Stimulated activated CD4-positive, alpha-beta T cell treated with anti-CD3 and anti-CD28 coated beads, Interleukin-4, amount 100 ng/mL, for 1 hour (primary cell): ENCODE results near the gene ZNF385B.
"Not testable (repeated sequence)": the region's sequence is repeated elsewhere in the genome, so short reads cannot be mapped to it uniquely, and the experiment has no call there.

ENCODE experiments used
- DNase-seq: peaks from one replicate; pipeline ENCODE4 v3.0.0-alpha.2; 2020

The ZNF385B gene

DNA sequence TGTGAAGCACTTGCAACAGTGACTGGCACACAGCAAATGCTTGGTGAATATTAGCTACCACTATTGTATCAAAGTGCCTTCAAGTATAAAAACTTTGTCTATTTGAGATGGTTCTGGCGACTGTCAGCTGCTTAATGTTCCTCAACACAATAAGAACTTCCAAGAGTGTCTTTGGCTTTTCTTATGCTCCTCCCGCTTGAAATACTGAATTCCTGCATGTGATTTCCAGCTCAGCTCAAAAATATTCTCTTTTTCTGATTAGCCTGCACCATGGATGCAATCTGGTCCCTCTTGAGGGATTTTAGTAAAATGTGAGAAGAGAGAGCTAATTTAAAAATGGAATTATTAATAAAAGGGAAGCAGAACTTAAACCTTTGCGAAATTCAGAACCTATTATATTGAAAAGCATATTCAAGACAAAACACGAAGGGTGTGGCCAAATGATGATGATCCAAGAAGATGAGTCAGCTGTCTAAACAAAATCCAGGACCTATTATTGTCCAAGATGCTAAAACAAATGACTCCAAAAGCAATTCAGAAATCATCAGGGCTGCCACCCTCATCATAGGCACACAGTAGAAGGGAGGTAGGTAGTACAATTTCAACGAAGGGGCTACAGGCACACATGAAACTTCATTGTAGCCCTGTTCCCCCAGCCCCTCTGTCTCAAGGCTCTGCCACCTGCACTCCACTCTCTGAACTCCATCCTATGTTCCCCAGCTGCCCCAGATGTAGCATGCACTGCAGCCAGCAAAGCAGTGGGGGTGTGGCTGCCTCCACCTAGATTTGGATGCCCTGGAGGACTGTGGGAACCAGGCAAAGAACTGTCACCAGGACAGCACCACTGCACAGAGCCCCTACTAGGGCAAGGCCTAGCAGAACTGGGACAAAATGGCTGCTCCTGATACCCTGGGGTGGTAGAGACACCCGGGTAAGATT, 190.1 kb downstream of the ZNF385B start:
- DNase-seq: no peak

DNA sequence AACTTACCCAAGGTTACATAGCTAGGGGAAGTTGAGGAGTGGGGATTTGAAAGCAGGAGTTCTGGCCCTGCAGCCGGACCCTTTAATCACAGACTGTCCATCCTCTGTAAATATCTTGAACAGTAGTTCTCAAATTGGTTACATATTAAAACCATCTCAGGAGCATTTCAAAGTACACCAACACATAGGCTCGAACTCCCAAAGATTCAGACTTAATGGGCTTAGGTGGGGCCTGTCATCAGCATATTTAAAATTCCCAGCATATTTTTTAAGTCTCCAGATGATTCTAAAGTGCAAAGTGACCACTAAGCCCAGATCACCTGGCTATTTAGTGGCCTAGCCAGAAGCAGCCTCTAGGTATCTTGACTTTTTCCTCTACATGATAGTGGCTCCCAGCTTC, 192.2 kb downstream of the ZNF385B start:
- no peak for DNase-seq

DNA sequence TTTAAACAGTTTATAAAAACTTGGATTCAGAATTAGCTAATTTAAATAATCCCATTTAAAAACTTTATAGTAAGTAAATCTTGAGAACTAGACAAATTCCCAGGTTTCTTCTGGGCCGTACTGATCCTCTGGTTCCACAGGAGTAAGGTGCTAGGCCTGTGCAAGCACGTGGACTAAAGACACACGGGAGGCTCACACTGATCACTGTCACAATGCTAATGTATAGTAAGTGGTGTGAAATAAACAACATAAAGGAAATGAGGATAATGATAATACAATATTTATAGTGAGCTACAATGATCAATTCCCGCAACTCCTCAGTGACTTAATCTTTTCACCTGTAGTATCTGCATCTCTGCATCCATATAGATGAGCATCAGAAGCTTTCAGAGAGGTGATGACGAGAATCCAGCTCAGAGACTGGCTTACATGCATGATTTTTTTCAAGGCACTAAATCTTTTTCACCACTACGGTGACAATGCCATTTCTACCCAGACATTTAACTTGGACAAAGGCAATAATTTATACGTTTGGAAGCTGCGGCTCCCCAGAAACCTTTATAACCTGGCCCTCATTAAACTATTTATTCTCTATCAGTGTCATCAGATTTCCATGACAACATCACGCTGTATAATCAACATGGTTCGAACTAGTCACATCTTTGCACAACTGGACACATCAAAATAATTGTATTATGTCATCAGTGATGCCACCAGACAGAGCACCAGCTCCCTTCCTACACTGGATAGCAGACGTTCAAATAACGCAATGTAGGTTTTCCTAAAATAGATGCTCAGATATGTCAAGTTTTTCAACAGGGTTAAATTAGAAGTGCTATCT, 196.2 kb downstream of the ZNF385B start:
- no peak for DNase-seq

DNA sequence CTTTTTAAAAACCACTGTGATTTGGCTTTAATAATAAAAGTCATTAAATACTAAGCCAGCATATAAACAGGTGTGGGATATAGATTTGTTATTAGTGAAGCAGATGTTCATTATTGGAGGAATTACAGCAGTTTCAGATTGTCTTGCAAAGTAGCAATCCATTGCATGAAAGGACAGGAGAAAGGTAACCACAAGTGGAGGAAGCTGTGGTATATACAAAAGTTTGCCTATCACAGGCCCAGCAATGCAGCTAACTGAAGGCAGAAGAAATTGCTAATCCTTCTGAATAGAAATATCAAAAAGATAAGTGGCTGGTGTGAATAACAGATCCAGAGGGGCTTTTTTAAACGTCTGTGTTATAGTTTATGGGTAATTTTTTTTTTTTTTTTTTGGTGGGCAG, 199.4 kb downstream of the ZNF385B start:
- DNase-seq: no peak

DNA sequence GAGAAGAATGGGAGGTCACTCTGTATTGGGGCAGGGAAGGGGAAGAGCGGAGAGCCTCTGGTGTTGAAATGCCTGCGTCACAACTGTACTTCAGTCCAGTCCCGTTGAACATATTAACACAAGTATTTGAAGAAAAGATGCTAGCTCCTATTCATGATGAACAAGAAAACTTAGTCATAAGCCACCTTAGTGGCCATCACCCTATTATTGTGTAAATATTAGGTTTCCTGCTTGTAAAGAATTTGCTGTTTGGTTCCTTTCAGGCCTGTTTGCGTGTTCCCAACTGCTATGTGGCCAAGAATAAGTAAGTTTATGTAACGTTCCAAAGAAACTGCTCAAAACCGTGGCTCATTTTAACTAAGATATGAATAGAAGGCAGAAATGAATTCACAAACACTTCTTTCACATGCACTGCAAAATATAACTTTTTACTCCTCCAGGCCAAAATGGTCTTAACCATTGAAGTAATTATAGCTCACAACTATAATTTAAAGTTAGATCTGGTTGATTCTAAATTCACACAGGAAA, 204.3 kb downstream of the ZNF385B start:
- no peak for DNase-seq

DNA sequence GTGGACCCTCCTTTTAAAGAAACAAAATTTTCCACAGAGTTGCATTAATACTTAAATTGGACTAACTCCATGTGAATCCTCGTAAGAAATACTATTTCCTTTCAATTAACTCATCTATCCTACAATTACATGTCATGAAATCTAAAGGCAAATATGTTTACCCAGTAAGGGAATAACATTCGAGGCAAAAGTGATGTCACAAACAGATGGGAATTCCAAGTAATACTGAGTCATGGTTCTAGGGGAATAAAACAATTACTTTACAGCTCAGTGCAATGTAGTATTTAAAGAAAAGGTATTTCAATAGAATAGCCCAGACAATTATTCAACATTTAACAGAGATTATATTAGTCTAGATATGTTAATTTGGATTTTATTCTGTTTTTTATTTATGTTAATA, 205.8 kb downstream of the ZNF385B start:
- no peak for DNase-seq

DNA sequence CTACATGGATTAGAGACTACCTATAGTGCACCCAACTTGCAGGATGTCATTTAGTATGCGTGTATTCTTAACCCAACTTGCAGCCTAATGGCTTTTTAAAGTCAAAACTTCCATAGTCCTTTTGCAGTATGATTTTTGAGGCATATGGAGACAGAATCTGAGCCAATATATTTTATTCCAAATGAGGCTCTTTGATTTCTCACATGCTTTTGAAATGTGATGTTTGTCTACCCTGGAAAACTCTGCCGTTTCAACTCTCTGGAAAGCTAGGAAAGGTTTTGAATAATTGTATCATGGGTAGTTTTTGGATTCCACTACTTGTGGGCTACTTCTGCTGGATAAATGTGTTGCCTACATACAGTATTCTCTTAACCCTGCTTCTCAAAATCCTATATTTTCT, 206.6 kb downstream of the ZNF385B start:
- DNase-seq: no peak

DNA sequence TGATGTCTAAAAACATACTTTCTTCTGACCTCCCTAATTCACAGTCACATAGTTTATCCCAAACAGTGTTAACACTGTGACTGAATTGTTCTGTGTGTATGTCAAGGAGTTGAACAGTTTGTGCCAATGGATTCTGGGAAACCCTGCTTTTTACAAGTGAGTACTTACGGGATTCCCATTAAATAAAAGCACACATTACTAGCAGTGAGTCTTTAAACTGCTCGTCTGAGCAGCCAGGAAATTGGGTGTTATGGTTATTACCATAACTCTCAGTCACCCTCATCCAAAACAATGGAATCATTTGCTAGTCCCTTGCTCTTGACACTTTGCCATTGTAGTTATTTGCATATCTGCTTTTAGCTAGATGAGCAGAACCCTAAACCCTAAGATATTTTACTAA, 209.1 kb downstream of the ZNF385B start:
- DNase-seq: no peak

DNA sequence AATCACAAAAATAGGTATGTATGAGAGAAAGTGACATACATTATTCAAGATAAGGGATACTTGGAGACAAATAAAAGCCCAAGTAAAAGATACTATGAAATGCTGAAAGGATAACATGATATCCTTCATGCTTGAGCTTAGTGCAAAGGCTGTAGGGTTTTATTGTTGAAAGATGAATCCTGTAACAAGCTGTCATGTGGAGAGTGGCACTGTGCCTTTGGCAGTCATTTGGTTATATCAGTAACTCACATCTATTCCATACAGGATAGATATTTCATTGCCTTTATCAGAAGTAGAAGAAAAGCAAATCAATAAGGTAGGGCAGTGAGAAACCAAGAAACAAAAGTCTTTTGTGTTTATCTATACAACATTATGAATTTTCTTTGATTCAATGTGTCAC, 211.0 kb downstream of the ZNF385B start:
- no peak for DNase-seq

DNA sequence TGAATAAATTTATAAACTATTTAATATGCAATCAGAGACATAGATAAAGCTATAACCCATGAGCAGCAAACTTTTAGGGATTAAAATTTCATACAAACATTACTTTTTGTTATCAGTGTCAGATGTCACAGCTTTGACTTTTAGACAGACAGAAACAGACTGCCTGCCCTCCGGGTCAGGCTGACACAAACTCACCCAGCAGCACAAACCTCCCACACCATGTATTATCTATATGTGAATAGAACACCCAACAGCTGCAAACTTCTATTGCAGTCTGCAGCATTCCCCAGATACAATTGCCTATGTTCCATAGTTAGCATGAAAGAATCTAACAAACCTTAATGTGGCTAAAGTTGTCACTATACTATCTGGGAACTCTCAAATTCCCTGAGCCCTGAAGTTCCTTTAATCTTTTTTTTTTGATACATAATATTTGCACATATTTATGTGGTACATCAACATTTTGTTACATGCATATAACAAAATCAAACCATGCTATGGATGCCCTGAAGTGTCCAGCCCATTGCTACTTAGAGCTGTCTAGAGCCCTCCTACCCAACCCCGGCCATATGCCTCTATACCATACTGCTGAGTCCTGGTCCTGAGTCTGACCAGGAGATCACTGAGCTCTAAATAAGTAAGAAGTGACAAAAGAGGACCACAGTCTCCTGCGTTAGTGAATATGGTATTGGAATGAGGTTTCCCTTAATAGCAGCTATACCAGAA, 214.4 kb downstream of the ZNF385B start:
- DNase-seq: no peak

DNA sequence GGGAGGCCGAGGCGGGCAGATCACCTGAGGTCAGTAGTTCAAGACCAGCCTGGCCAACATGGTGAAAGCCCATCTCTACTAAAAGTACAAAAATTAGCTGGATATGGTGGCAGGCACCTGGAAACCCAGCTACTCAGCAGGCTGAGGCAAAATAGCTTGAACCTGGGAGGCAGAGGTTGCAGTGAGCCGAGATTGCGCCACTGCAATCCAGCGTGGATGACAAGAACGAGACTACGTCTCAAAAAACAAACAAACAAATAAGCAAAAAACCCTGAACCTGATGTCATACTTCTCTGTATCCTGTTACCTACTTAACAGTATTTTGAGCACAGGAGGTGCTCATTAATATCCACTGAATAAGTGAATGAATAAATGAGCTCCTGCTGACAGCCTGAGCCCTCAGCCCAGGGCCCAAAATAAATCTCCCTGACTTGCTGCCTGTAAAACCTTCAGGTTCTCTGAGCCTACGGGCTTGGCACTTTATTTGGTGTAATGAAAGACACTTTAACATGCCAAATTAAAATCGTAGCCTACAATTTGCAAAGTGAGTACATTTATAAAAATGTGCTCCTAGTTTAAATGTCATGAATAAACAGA, 215.1 kb downstream of the ZNF385B start:
- no peak for DNase-seq

DNA sequence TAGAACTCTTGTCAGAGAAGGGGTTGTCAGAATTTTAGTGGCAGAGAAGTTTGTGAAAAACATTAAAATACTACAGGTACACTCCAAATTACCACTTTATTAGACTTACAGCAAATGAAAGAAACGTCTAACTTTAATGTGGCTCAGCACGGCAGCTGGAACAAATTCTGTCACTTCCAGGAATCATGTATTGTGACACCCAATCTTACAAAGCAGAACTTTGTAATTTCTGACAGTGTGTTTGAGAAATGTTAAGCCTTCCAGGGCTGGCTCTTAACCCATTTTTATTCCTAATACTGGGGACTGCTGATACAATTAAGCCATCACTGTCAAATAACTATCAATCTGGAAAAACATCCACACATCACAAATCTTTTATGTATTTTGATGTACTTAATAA, 216.4 kb downstream of the ZNF385B start:
- no peak for DNase-seq

DNA sequence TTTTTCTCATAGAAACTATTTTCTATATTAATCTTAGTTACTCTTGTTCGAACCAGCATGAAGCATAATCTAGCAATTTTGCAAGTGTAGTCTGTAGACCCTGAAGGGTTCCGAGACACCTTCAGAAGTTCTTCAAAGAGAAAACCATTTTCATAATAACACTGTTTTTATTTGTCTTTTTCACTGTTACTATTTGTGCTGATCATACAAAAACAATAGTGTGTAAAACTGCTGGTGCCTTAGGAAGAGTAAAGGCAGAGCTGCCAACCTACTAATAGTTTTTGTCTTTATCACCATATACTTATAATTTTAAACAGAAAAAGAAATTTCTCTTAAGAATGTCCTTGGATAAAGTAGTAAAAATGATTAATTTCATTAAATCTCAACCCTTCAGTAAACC, 218.9 kb downstream of the ZNF385B start:
- DNase-seq: no peak

DNA sequence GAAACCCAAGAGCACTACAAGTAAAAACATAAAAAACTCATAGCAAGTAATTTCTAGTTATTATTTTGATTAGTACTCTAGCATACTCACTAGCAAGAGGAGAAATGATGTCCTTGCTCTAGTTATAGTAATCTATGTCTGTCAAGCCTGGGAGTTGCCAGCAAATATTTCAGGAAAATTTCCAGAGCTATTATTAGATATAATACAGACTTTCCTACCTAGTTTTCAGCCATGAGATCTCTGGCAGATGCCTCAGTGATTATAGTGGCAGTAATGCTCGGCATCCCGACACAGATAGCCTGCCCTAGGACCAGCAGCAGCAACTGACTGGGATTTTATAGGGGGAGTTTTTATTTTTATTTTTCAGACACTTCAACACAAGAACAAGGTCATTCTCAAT, 224.4 kb downstream of the ZNF385B start:
- DNase-seq: no peak

DNA sequence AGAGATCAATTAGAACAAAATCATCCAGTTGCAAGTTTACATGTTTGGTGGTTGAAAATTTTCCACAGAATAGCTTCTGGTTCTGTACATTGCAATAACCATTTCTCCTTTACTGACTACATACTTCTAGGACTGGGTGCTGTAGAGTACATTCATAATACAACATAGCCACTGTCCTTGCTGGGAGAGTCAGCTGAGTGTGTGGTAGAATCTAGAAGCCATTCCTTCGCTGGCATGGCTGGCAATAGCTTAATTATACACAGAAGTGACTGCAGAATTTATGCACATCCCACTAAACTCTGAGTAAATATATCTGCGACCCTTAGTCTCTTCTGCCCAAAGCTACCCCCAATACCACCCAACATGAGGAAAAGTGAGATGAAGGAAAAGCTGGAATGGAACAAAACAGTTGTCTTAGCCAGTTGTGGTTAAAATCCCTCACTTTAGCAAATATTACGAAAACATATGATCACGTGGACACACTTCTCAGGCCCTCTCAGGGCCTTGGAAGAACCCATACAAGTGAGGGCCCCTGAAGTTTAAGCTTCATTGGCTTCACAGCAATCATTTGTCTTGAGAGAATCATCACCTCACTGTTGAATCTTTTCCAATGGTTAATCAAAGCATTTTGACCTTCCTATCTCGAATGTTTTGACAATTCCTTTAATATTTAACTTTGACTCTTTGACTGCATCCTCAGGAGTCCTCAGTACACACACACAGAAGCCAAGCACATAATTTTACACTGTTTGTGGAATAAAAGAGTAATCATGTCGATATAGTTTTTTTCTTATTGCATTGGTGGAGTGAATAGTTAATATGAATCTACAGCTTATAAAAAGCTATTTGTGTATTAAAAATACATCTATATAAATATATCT, 225.1 kb downstream of the ZNF385B start:
- DNase-seq: no peak

DNA sequence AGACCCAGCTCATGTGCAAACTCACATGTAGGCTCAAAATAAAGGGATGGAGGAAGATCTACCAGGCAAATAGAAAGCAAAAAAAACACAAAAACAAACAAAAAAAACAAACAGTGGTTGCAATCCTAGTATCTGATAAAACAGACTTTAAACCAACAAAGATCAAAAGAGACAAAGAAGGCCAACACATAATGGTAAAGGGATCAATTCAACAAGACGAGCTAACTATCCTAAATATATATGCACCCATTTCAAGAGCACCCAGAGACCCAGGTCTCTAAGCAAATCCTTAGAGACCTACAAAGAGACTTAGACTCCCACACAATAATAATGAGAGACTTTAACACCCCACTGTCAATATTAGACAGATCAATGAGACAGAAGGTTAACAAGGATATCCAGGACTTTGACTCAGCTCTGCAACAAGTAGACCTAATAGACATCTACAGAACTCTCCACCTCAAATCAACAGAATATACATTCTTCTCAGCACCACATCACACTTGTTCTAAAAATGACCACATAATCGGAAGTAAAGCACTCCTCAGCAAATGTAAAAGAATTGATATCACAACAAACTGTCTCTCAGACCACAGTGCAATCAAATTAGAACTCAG, 229.5 kb downstream of the ZNF385B start:
- DNase-seq: not testable (repeated sequence)

DNA sequence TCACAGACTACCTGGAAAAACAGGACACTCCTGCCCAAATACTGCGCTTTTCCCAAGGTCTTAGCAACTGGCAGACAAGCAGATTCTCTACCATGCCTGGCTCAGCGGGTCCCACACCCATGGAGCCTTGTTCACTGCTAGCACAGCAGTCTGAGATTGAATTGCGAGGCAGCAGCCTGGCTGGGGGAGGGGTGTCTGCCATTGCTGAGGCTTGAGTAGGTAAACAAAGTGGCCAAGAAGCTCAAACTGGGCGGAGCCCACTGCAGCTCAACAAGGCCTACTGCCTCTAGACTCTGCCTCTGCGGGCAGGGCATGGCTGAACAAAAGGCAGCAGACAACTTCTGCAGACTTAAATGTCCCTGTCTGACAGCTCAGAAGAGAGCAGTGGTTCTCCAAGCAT, 231.6 kb downstream of the ZNF385B start:
- not testable (repeated sequence) for DNase-seq

DNA sequence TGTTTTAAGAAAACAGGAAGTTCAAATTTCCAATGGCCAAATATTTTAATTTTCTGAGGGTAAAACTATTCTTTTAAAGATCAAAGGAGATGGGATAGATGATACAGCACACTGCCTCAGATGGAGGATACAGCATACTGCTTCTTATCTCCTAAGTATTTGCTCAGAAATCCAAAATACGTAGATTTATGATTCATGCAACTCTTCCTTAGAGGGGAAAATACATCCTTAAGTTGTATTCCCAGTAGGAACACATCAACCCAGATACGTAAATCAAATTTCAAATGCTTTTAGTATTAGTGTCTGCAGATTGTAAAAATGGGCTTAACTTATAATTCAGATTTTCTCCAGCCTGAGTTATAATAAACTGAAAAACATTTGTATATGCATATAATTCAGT, 235.2 kb downstream of the ZNF385B start:
- DNase-seq: no peak

DNA sequence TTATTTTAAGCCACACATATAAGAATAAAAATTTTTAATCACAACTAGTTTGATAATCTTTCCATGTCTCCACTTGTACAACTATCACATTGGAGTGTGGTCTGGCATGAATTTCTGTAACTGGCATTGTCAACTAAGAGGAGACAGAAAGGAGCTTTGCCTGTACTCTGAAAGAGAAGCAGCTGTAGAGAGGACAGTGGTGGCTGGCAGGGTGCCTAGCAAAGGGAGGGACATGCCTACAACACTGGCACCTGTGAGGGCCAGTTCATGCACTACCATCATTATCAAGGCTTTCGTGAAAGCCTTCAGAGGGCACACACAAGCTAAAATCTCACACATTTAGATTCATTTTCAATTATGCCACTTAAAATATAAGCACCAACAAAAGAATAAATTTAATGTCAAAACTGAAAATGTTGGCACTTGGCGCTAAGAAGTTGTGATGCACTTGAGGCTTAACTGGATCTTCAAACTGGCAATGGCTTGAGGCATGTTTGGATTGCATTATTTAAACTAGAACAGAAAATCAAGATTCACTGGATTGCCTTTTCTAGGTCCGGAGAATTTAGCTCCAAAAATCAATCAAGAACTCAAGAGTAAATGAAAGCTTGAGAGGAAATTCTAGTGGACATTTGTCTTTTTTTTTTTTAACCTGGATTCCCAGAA, 238.6 kb downstream of the ZNF385B start:
- no peak for DNase-seq

DNA sequence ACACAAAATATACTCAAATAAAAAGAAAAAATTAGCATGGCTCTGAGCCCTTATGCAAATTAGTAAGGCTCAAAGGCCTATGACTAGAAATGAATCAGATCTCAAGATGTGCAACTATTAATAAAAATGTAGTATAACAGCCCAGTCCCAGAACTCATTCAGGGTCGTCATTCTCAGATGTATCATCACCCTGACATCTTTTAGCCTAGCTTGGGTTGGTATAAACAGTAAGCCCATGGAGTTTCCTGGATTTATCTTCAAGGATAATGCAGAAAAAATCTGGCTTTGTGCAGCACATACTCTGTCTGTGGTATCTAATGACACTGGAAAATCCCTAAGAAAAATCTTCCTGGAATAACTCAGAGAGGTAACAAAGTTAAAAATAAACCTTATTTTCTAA, 239.3 kb downstream of the ZNF385B start:
- no peak for DNase-seq
